ENCODE measurements around the gene ARHGDIB. TPM values are rescaled to one million over a fixed set of nuclear protein-coding genes. Genes with fewer than 3 reads are reported as not detected.

ARHGDIB gene
- polyA plus RNA-seq, 1 experiment: 8.9 TPM

DNA sequence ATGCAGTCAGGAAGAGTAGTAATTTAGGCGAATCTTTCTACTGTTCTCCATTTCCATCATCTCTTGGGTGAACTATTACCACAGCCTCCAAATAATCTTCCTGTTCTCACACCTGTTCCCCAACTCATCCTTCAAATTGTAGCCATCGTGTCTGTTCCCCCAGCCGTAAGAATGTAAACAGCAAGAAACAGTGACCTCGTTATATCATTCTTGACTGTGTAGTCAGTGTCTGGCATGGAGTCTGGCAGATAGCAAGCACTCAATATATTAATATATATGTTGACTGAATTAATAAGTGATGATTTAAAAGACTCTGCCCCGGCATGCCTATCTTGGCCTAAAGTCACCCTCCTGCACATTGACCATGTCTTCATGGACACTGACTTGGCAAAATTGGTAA is 31.7 kb upstream of the ARHGDIB start:
- Histone ChIP-seq H3K4me3 (ENCODE audit: low read depth, low read length) (no peak overlapping the region), H3K27me3 (ENCODE audit: control insufficient read depth, insufficient read depth, low read length) (no peaks in the 10 kb centered on the region), H3K9me3 (ENCODE audit: control insufficient read depth, insufficient read depth, low read length) (no peaks in the 10 kb centered on the region), H3K27ac (ENCODE audit: low read depth, low read length) (no peak overlapping the region)
- TF ChIP-seq, protein P1, sequence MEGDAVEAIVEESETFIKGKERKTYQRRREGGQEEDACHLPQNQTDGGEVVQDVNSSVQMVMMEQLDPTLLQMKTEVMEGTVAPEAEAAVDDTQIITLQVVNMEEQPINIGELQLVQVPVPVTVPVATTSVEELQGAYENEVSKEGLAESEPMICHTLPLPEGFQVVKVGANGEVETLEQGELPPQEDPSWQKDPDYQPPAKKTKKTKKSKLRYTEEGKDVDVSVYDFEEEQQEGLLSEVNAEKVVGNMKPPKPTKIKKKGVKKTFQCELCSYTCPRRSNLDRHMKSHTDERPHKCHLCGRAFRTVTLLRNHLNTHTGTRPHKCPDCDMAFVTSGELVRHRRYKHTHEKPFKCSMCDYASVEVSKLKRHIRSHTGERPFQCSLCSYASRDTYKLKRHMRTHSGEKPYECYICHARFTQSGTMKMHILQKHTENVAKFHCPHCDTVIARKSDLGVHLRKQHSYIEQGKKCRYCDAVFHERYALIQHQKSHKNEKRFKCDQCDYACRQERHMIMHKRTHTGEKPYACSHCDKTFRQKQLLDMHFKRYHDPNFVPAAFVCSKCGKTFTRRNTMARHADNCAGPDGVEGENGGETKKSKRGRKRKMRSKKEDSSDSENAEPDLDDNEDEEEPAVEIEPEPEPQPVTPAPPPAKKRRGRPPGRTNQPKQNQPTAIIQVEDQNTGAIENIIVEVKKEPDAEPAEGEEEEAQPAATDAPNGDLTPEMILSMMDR (IDR thresholded peaks at IDR 0.05; ENCODE audit: low read depth, low read length): no peak
- POLR2A ChIA-PET: no interaction called here
- no peak for DNase-seq (ENCODE audit: low read depth, low spot score)
- CTCF ChIA-PET: interaction anchor here (5.5 kb wide), 1 partner anchor 147 kb away, joined by 191 read pairs; the partner anchor contains the start of gene ART4

GRCh38 chr12:14992673-14993072 is 31.3 kb upstream of the ARHGDIB start:
- ChIA-PET CTCF (interaction anchor here (5.5 kb wide), 1 partner anchor 147 kb away, joined by 191 read pairs; the partner anchor contains the start of gene ART4), POLR2A (no interaction called here)
- Histone ChIP-seq H3K27ac (ENCODE audit: low read depth, low read length) (no peak overlapping the region), H3K9me3 (ENCODE audit: control insufficient read depth, insufficient read depth, low read length) (no peaks in the 10 kb centered on the region), H3K4me3 (ENCODE audit: low read depth, low read length) (no peak overlapping the region), H3K27me3 (ENCODE audit: control insufficient read depth, insufficient read depth, low read length) (no peaks in the 10 kb centered on the region)
- no peak for DNase-seq (ENCODE audit: low read depth, low spot score)
- TF ChIP-seq, protein P1 (IDR thresholded peaks at IDR 0.05; ENCODE audit: low read depth, low read length): no peak

DNA sequence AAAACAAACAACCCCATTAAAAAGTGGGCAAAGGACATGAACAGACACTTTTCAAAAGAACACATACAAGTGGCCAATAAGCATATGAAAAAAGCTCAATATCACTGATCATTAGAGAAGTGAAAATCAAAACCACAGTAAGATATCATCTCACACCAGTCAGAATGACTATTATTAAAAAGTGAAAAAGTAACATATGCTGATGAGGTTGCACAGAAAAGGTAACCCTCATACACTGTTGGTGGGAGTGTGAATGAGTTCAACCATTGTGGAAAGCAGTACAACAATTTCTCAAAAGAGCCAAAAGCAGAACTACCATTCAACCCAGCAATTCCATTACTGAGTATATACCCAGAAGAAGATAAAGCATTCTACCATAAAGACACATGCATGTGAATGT is 29.7 kb upstream of the ARHGDIB start:
- Histone ChIP-seq H3K27ac (ENCODE audit: low read depth, low read length) (no peak overlapping the region), H3K9me3 (ENCODE audit: control insufficient read depth, insufficient read depth, low read length) (no peaks in the 10 kb centered on the region), H3K27me3 (ENCODE audit: control insufficient read depth, insufficient read depth, low read length) (no peaks in the 10 kb centered on the region), H3K4me3 (ENCODE audit: low read depth, low read length) (no peak overlapping the region)
- POLR2A ChIA-PET: no interaction called here
- CTCF ChIA-PET: interaction anchor here (1.2 to 1.5 kb wide), 2 partner anchors 144 to 145 kb away, joined by 3 to 4 read pairs; no protein-coding TSS in a partner anchor
- TF ChIP-seq, protein P1 (IDR thresholded peaks at IDR 0.05; ENCODE audit: low read depth, low read length): no peak
- no peak for DNase-seq (ENCODE audit: low read depth, low spot score)

- POLR2A ChIA-PET: no interaction called here
- CTCF ChIA-PET: interaction anchor here (1.2 kb wide), 1 partner anchor 143 kb away, joined by 4 read pairs; no protein-coding TSS in a partner anchor
- DNase-seq (ENCODE audit: low read depth, low spot score): no peak
- no peaks in the 10 kb centered on the region for H3K27me3 ChIP-seq (ENCODE audit: control insufficient read depth, insufficient read depth, low read length)
- no peak overlapping the region for H3K27ac ChIP-seq (ENCODE audit: low read depth, low read length)
- no peaks in the 10 kb centered on the region for H3K9me3 ChIP-seq (ENCODE audit: control insufficient read depth, insufficient read depth, low read length)
- no peak overlapping the region for H3K4me3 ChIP-seq (ENCODE audit: low read depth, low read length)
- TF ChIP-seq, protein P1 (IDR thresholded peaks at IDR 0.05; ENCODE audit: low read depth, low read length): no peak
Observed at GRCh38 chr12:14989790-14990189, 28.4 kb upstream of the ARHGDIB start.

DNA sequence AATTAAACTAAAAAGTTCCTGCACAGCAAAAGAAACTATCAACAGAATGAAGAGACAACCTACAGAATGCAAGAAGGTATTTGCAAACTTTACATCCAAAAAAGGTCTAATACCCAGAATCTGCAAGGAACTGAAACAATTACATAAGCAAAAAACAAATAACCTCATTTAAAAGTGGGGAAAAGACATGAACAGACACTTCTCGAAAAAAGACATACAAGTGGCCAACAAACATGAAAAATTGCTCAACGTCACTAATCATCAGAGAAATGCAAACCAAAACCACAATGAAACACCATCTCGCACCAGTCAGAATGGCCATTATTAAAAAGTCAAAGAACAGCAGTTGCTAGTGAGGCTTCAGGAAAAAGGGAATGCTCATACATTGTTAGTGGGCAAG is 26.6 kb upstream of the ARHGDIB start:
- TF ChIP-seq, protein P1 (IDR thresholded peaks at IDR 0.05; ENCODE audit: low read depth, low read length): no peak
- CTCF ChIA-PET: no interaction called here
- Histone ChIP-seq H3K27me3 (ENCODE audit: control insufficient read depth, insufficient read depth, low read length) (no peaks in the 10 kb centered on the region), H3K4me3 (ENCODE audit: low read depth, low read length) (no peak overlapping the region), H3K9me3 (ENCODE audit: control insufficient read depth, insufficient read depth, low read length) (no peaks in the 10 kb centered on the region), H3K27ac (ENCODE audit: low read depth, low read length) (no peak overlapping the region)
- DNase-seq (ENCODE audit: low read depth, low spot score): no peak
- POLR2A ChIA-PET: no interaction called here
